ENCODE measurements around the gene DOCK11.
"Not testable (repeated sequence)": the region's sequence is repeated elsewhere in the genome, so short reads cannot be mapped to it uniquely, and the experiment has no call there.

Gene DOCK11

DNA sequence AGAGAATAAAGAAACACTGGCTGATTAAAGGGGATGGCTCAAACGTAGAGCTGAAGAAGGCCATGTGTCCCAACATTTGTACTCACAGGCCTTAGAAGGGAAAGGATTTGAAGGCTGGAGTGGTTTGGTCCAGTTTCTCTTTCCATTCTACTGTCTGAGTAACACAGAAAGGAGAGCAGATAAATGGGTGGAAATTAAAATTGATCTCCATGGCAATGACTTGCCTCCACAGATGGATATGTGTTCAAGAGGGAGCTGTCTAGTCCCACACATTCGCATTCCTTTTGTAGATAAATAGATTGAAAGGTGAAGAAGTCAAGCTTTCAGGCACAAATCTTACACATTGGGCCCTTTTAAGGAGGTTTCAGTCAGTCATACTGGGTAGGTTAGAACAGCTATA is 74.6 kb downstream of the DOCK11 start:
- DNase-seq (ENCODE audit: low read depth in 2 of 2): no peak

DNA sequence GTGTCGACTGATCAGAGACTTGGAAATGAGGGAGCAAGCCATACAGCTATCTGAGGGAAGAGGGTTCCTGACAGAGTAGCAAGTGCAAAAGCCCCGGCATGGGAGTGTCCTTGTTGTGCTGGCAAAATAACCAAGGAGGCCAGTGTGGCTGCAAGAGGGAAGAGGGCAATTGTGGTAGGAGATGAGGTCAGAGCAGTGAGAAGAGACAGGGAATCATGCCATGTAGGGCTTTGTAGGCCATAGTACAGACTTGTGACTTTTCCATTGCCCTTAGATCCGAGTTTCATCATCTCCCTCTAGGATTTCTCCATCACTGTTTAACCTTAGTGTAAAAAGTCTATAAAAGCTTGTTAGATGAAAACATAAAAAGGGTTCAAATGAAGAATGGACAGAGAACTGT is 76.2 kb downstream of the DOCK11 start:
- no peak for DNase-seq (ENCODE audit: low read depth in 2 of 2)

DNA sequence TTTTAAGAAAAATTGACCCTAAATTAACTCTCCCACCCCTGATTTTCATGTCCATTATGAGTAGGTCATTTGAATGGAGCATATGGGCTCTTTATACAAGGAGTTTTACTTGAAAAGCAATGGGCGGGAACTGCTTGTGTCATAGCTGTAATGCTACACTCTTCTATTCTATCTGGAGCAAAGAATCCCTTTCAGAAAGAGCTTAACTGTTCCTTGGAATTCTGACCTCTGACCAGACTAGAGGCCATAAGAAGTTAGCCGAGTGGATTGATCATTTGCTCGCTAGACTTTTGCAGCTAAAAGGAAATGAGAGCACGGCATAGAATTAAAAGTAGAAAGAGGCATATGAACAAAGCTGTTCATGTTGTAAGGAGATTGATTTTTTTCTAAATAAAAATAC is 79.1 kb downstream of the DOCK11 start:
- no peak for DNase-seq (ENCODE audit: low read depth in 2 of 2)

DNA sequence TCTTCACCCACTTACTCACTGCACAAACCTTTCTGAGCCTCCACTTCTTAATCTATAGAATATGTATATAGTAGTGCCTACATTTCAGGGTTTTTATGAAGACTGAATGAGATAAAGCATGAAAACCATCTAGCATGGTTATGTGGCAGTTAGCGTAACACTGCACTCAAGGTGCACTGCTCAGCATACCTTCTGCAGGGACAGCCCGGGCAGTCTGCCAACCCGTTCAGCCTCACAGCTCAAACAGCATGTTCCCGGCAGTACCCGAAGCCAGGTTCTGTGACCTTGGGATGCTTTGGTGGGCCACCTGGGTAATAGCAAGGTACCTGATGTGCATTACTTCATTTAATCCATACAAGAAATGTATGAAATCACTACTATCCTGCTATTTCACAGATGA is 81.4 kb downstream of the DOCK11 start:
- DNase-seq (ENCODE audit: low read depth in 2 of 2): no peak

DNA sequence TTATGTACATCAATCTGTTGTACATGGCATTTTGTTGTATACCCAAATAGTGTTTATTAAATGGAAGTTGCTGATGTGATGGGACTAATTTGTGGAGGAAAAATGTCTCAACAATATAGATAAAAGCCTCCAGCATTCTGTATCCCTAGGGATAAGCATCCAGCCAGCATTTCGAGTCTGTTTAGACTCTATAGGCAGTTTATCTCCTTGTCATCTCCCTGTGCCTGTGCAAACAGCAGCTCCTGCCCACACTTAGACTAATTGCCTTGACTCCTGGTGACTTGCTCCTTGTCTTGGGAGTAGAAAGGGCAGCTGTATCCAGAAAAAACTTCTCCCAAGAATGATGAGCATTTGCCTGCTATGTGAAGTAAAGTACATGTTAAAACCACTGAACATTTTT is 83.8 kb downstream of the DOCK11 start:
- DNase-seq (ENCODE audit: low read depth in 2 of 2): no peak

DNA sequence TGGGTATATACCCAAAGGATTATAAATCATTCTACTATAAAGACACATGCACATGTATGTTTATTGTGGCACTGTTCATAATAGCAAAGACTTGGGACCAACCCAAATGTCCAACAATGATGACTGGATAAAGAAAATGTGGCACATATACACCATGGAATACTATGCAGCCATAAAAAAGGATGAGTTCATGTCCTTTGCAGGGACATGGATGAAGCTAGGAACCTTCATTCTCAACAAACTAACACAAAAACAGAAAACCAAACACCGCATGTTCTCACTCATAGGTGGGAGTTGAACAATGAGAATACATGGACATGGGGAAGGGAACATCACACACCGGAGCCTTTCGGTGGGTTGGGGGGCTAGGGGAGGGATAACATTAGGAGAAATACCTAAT is 87.3 kb downstream of the DOCK11 start:
- DNase-seq (ENCODE audit: low read depth in 2 of 2): not testable (repeated sequence)

DNA sequence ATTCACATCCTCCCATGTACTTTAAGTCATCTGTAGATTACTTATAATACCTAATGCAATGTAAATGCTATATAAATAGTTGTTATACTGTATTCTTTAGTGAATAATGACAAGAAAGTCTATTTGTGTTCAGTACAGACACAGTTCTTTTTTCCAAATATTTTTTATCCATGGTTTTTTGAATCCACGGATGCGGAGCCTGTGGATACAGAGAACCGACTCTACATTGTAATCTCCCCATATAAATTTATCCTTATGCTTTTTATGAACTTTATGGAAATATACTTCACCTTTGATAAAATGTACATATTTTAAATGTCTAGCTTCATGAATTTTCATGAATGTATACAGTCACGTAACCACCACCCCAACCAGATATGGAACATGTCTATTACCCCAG is 88.2 kb downstream of the DOCK11 start:
- DNase-seq (ENCODE audit: low read depth in 2 of 2): no peak

DNA sequence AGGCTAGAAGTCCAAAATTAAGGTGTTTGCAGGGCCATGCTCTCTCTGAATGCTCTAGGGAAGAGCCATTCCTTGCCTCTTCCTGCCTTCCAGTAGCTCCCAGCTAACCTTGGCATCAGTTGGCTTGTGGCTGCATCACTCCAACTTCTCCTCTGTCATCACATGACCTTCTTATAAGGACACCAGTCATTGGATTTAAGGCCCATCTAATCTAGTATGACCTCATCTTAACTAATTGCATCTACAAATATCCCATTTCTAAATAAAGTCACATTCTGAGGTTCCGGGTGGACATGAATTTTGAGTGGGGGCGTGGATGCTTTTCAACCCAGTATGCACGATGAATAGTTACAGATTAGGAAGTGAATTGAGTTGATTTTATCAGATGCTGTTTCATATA is 89.7 kb downstream of the DOCK11 start:
- no peak for DNase-seq (ENCODE audit: low read depth in 2 of 2)

DNA sequence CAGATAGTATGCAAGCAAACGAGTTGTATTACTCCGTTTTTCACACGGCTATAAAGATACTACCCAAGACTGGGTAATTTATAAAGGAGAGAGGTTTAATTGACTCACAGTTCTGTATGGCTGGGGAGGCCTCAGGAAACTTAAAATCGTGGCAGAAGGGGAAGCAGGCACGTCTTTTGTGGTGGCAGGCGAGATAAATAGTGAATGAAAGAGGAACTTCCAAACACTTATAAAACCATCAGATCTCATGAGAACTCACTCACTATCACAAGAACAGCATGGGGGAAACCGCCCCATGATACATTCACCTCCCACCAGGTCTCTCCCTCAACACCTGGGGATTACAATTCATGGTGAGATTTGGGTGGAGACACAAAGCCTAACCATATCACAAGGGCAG is 90.6 kb downstream of the DOCK11 start:
- DNase-seq (ENCODE audit: low read depth in 2 of 2): not testable (repeated sequence)

DNA sequence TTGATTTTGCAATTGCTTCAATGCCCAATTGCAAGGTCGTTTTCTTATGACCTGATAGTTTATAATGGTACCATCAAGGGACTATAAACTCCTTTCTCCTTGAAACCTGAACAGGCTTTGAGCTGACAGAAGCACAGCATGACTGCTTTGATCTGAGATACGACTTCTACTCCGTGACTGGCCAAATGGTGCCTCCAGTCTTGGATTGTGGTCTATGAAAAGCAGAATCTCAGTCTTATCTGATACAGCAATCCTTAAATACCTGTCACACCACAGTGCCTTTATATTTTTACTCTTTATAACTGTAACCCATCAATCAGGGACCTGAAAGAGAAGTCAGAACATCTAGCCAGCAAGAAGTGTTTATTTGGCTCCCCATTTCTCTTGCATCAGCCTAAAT is 93.1 kb downstream of the DOCK11 start:
- DNase-seq (ENCODE audit: low read depth in 2 of 2): no peak

DNA sequence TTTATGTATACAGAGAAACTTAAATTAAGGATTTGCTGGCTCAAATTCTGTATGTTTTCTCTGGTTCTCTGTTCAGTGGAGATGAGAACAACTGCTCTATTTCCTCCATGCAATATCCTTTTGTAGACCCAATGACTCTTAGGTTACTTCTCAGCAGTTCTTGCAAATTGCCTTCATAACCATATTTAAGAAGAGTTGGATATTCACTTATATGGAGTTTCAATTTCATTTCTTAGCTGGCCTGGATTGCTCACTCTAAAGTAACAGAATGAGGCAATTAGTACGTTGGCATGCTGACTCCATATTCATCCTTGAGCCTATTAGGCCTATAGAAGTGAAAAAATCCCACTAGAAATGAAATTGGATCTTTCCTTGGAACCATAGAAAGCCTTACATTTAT is 93.6 kb downstream of the DOCK11 start:
- DNase-seq (ENCODE audit: low read depth in 2 of 2): no peak

DNA sequence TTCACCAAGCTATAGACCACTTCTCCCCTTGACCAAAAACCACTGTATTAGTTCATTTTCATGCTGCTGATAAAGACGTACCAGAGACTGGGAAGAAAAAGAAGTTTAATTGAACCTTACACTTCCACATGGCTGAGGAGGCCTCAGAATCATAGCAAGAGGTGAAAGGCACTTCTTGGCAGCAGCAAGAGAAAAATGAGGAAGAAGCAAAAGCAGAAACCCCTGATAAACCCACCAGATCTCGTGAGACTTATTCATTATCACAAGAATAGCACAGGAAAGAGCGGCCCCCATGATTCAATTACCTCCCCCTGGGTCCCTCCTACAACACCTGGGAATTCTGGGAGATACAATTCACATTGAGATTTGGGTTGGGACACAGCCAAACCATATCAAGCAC is 97.8 kb downstream of the DOCK11 start:
- no peak for DNase-seq (ENCODE audit: low read depth in 2 of 2)

DNA sequence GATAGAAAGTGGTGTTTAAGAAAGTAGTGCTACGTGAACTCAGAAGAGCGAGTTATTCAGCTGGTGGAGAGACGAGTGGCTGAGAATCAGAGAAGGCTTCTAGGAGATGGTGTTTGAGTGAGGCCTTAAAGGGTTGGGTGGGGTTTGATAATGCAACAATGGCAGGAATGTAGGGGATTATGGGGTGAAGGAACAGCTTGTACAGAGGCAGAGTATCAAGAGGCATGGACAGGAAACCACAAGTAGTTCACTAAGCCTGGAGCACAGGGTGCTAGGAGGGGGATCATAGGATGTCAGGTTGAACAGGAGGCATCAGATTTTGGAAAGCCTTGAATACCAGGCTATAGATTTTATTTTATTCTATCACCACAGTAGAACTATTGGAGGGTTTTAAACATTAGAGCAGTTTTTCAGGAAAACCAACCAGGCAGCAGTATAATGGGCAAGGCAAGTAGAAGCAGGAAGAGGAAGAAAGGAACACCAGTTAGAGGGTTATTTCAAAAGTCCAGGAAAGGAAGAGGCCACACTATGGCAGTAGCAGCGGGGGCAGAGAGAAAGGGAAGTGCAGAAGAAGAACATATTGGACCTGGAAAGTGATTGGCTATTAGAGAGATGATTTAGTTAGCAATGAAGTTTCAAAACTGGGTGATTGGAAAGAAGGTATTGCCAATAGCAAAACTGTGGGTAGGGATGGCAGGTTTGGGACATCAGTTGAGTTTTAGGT is 99.2 kb downstream of the DOCK11 start:
- DNase-seq (ENCODE audit: low read depth in 2 of 2): no peak

DNA sequence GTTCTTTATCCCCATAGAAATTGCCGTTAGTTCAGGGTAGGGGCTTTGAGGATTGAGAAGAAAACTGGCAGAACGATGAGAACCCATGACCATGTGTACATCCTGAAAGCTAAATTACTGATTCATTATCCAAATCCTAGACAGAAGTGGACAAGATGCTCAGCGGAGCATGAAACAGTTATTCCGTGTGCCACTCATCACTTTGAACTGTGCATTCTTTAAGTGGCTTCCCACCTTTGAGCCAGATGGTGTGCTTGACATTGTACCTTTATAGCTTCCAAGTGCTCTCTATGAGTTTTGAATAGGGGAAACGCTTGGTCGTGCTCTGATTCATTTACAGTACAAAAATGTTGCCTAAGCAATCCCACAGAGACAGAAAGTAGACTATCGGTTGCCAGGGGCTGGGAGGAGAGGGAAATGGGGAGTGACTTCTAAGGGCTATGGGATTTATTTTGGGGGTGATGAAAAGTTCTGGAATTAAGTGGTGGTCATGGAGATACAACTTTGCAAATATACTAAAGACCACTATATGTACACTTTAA is 100.0 kb downstream of the DOCK11 start:
- DNase-seq (ENCODE audit: low read depth in 2 of 2): no peak

DNA sequence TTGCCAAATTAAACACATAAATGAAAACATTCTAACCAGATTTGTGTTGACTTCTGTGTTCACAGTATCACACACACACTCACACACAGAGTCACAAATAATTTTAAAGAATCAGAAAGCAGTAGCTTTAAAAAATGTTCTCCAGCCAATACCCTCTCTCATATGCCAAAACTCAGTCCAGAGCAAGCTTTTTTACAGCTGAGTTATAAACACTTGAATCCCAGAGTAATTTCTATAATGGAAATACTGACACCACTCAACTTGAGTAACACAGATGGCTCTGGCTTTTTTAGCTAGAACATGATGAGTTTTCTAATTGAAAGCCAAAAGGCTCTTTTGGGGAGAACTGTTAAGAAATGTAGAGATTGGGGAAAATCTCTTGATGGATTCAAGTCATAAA is 100.8 kb downstream of the DOCK11 start:
- DNase-seq (ENCODE audit: low read depth in 2 of 2): no peak

DNA sequence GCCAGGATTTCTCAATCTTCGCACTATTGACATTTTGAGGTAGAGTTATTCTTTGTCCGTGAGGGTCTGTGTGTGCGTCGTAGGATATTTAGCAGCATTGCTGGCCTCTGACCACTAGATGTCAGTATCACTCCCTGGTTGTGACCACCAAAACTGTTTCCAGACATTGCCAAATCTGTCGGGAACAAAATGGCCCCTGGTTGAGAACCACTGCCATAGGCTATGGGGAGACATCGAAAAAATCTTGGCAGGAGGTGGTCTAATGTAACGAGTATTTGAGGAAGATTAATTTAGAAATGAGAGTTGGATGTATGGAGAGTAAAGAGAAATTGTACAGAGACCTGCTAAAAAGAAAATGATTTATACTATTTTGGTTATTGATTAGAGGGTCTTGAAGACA is 108.4 kb downstream of the DOCK11 start:
- peak in 1 of 2 donors; percentile 11 for DNase-seq (ENCODE audit: low read depth in 2 of 2)

DNA sequence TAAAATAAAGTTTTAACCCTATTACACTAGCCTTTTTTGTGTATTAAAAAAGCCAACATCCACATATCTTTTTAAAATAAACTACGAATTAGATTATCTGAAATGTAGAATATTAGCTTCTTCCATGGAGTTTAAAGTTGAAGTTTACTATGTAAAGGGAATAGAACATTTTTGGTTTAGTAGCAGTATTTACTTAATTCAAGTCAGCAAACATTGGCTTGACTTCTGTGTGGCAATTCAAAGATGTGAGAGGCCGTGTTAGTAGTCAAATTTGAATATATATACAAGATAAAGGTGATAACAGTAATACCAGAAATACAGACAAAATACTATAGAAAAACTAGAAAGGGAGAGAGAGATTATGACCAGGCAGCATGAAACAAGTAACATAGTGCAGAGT is 116.7 kb downstream of the DOCK11 start:
- DNase-seq (ENCODE audit: low read depth in 2 of 2): no peak

DNA sequence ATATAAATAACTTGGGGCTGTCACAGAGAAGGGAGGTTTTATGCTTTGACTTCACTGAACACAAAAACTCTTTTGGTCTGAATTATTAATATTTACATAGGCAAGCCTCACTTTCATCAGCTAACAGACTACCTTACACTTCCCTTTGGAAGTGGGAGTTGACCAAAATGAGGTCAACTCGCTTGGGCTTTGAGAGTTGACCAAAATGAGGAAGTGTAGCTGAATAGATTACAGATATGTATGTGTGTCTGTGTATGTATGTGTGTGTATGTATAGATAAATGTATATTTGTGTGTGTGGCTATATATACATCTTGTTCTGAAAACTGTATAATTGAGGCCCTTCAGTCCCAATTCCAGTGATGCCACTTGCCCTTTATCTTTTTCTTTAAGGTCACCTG is 118.5 kb downstream of the DOCK11 start:
- DNase-seq (ENCODE audit: low read depth in 2 of 2): no peak

DNA sequence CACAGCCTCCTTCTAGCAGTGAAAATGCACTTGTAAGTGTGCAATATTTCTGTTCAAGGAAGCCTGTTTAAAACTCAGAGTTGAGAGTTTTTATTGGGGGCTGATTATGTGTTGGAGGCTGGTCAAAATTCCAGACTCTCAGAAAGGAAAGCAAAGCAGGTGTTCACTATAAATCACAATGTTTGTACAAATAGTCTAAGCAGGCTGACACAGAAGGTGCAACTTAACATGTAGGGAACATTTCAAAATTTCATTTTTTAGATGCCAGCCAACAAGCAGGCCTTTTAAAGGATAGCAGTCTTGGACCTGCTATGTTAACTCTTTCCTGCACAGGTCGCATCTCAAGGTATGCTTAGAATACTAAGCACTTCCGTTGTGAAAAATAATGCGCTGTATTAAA is 119.5 kb downstream of the DOCK11 start:
- no peak for DNase-seq (ENCODE audit: low read depth in 2 of 2)

DNA sequence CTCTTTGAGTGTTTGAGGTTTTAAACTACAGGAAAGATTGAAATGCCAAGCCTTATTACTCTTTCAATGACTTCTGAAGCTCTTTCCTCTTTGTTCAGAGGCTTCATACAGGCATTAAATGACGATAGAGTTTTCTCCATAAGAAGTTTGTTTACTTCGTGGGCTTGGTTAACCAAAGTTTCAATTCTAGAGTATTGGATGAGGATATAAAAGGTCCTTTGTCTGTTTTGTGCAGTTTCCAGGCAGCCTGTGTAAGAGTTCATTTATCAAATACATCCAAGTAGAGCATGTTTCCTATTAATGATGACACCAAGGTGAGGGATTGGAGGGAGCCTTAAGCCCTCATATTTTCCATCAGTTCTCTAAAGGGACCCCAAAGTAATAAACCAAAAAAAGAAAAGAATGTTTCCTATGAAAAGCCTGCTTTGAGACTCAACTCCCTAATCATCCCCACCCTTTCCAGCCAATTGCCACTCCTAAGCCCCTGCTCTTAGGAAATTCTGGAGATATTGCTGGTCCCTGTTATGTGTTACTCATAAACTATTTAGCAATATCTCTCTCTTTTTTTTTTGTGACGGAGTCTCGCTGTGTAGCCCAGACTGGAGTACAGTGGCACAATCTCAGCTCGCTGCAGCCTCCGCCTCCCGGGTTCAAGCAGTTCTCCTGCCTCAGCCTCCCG is 125.6 kb downstream of the DOCK11 start:
- DNase-seq (ENCODE audit: low read depth in 2 of 2): no peak

DNA sequence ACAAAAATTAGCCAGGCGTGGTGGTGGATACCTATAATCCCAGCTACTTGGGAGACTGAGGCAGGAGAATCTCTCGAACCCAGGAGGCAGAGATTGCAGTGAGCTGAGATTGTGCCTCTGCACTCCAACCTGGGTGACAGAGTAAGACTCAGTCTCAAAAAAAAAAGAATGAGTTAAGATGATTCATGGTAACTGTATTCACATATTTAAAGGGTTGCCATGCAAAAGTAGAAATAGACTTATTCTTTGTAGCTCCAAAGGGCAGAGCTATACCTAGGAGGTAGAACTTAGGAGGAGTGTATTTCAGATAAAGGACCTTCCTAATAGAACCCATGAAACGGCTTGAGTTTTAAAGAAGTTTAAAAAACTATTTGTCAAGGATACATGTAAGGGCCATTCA is 127.4 kb downstream of the DOCK11 start:
- no peak for DNase-seq (ENCODE audit: low read depth in 2 of 2)

DNA sequence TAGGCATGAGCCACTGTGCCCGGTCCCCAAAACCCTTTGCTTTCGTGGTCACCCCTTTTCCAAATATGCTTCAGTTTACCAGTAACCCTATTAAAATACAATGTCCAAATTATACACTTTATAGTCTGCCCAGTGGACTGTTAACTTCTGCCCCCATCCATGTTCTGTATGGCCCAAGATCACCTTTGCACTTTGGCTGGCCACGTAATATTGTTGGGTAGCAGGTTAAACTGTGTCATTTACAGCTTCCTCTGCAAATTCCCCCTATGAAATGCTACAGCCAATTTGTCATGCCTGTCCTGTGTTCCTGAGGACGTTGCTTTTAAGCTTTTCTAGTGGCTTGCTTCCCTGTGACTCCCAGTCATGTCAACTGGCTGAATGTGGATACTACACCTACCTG is 130.7 kb downstream of the DOCK11 start:
- no peak for DNase-seq (ENCODE audit: low read depth in 2 of 2)

DNA sequence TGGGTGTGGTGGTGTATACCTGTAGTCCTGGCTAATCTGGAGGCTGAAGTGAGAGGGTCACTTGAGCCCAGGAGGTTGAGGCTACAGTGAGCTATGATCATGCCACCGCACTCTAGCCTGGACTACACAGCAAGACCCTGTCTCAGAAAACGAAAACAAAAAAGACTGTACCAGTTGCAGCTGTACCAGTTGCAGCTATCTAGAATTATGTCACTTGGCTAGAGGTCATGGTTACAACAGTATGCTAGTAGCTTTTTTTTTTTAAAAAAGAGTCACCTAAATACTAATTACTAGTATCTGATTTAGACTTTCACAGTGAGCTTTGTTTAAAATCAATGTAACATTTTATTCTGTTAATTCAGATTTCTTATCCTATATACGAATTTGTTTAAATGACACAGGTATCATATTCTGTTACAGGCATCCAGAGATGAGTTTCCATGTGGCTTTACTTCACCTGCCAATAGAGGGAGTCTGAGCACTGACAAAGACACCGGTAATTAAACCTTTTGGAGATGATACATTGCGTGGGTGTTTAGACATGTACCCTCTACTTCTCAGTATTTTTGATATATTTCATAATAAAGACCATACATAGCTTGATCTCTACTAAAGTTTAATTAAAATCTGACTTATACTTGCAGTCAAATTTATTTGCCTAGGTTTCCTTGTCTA is 131.6 kb downstream of the DOCK11 start:
- no peak for DNase-seq (ENCODE audit: low read depth in 2 of 2)

Measured in stimulated activated CD8-positive, alpha-beta memory T cell treated with anti-CD3 and anti-CD28 coated beads, Interleukin-15, amount 100 ng/mL, for 48 hours (primary cell).